GM19035 (cell line): Measurements from ENCODE around the gene PLSCR1.

Experiments
- ATAC-seq: cut with Tn5 transposase; IDR thresholded peaks from one replicate; pipeline ENCODE4 v1.9.1; 2021; ENCODE audit not compliant: unreplicated experiment

The PLSCR1 gene

GRCh38 chr3:146544002-146544928 is at the start of gene PLSCR1:
Gene PLSCR1 (minus strand): TSS chr3:146544607. CDS start chr3:146536552, 8,055 bp downstream.
- peak; percentile 91 for ATAC-seq

- ATAC-seq = no peak
These were observed 49.4 kb upstream of the PLSCR1 start for GRCh38 chr3:146593776-146594175.

DNA sequence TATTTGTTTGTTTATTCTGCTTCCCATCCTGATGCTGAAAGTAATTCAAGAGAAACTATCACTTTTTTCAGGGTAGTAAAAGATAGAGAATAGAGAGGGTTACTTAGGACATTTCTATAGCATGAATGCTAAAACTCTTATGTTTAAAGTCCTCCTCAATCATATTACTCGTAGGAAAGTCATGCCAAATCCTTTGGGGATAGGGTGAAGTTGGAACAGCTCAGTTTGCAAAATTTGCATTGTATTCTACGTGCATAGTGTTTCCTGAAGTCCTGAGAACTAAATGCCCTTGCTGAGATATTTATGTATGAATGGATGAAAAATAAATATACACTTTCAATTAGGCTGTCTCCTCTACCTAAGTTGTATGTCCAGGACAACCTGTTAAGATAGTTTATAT is 46.1 kb upstream of the PLSCR1 start:
- ATAC-seq = no peak

DNA sequence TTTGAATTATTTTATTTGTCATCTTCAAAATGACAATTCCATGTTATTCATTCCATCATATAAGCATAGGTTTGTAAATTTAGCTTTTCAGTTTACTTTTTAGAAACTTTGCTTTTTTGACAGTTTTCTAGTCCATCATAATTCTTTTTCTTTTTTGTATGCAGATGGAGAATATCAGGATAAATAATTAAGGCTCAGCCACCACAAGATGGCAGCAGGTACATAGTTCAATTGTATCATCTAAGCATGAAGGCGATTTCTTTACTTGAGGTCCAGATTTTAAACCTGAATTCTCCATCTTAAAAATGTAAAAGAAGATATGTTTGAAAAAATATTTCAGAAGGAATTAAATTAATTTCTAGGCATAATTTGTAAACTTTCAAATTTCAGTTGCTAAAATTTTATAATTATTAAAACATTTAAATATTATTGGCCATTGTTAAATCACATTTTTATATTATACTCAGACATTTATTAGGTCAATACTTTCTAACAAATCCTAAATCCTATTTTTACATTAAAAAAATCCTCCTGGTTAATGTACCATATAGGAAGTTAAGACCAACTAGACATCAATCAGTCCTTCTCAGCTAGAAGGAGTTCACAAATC is 45.6 kb upstream of the PLSCR1 start:
- peak; percentile 72 for ATAC-seq

GRCh38 chr3:146585156-146585555 is 40.7 kb upstream of the PLSCR1 start:
- ATAC-seq = no peak

DNA sequence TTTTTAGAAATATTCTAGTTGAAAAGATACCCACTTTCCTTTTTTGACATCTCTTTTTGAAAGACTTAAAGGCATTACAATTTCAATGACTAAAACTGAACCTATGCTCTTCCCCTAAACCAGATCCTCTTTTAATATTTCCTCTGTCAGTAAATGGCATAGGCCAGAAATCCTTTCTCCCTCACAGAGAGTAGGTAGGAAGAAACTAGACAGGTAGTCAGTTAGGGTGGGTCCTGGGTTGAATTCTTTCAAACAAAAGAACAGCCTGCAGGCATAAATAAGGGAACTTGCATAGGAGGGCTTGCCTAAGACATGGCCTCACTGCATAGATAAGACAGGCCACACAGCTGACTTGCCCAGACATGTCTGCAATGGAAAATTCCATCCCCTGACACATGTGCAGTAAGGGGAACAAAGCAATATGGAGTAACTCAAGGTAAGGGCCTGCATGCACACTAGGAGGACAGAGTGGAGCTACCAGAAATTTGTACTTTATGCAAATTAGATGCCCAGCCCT is 37.6 kb upstream of the PLSCR1 start:
- no peak for ATAC-seq

- no peak for ATAC-seq
These were observed 36.7 kb upstream of the PLSCR1 start for GRCh38 chr3:146581080-146581601.

DNA sequence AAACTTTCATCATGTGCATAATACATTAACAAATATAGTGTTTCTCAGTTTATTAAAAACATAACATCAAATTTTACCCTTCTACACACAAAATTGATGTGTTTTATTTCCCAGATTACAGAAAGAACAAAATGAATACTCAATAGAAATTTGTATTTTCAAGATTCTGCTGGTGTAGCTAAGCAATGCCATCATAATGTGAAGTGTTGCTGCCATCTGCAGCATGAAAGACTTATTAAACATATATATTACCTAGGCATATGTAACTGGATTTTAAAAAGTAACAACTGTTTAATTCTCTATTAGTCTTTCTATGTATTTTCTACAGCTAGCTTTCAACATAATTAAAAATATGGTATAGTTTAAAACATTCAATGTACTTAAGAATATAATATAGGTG is 33.3 kb upstream of the PLSCR1 start:
- ATAC-seq = peak; percentile 64

- no peak for ATAC-seq
These were observed 31.2 kb upstream of the PLSCR1 start for GRCh38 chr3:146575636-146576035.

GRCh38 chr3:146574173-146574572 is 29.8 kb upstream of the PLSCR1 start:
- ATAC-seq = no peak

DNA sequence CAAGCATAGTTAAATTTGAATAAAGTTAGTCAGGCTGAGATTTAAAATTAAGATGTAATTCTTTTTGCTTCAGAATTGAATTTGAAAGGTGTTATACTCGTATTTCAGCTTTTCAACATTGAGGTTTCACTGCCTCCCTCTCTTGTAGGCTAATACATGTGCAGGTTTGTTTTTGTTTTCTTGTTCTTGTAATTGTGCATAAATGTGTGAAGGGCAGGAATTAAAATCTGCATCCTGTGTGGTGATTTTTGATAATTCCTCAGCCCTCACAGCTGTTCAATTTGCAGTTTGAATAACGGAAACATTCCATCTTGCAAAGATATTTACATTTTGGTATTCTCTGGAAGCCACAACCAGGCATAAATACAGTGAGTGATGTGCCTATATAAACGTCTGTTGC is 24.9 kb upstream of the PLSCR1 start:
- no peak for ATAC-seq

- no peak for ATAC-seq
These were observed 21.7 kb upstream of the PLSCR1 start for GRCh38 chr3:146566138-146566537.

DNA sequence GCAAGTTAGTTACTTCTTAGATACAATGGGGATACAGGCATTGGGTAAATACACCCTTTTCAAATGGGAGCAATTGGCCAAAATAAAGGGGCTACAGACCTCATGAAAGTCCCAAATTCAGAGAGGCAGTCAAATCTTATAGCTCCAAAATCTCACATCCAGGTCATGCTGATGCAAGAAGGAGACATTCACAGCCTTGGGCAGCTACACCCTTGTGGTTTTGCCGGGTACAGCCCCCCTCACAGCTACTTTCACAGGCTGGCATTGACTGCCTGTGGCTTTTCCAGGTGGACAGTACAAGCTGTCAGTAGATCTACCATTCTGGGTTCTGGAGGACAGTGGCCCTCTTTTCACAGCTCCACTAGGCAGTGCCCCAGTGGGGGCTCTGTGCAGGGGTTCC is 17.5 kb upstream of the PLSCR1 start:
- ATAC-seq = no peak

DNA sequence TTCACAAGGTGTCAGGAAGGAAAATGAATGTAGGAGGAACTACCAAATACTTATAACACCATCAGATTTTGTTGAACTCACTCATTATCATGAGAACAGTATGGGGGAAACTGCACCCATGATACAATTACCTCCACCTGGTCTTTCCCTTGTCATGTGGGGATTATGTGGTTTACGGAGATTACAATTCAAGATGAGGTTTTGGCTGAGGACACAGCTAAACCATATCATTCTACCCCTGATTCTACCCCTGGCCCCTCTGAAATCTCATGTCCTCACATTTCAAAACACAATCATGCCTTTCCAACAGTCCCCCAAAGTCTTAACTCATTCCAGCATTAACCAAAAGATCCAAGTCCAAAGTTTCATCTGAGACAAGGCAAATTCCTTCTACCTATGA is 17.1 kb upstream of the PLSCR1 start:
- no peak for ATAC-seq

GRCh38 chr3:146560678-146561077 is 16.3 kb upstream of the PLSCR1 start:
- no peak for ATAC-seq

GRCh38 chr3:146559388-146559787 is 15.0 kb upstream of the PLSCR1 start:
- ATAC-seq = no peak

DNA sequence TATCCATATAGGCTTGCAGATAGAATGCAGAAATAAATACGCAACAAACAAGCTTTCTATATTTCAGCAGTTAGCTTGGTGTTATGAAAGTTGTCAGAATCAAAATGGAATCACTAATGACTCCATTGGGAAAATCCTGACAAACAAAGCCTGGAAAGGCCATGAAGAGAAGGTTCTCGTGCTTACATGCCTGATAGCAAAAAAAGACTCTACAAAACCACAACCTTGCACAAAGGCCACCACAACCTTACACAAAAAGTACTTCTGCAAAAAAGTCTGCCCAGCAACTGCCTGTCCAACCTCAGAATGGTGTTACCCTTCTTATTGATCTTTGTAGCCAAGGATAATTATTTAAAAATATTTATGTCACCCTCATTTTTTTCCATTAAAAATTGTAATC is 14.4 kb upstream of the PLSCR1 start:
- ATAC-seq = no peak

- ATAC-seq = no peak
These were observed 13.3 kb upstream of the PLSCR1 start for GRCh38 chr3:146557745-146558144.

GRCh38 chr3:146555311-146555710 is 10.9 kb upstream of the PLSCR1 start:
- no peak for ATAC-seq

- no peak for ATAC-seq
These were observed 9.8 kb upstream of the PLSCR1 start for GRCh38 chr3:146554151-146554760.

GRCh38 chr3:146550743-146551510 is 6.5 kb upstream of the PLSCR1 start:
- peak; percentile 95 for ATAC-seq
